ENCODE data around the gene OOSP4A. TPM values are rescaled to one million over a fixed set of nuclear protein-coding genes. Genes with fewer than 3 reads are reported as not detected.

The OOSP4A gene
- total and polyA plus RNA-seq, 3 donors from 2014 or later = not detected

DNA sequence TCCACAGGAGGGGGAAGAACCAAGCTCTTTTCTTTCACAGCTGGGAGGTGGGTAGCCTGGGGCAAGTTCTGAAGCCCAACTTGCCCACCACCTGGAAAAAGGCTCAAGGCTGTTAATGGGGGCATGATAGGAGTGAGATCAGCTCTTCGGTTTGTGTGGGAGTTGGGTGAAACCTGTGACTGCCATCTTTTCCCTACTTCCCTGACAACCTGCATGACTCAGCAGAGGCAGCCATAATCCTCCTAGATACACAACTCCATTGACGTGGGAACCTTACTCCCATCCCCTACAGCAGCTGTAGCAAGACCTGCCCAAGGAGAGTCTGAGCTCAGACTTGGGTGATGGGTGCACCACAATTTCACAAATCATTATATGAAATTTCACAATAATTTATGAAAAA lies 39.9 kb downstream of the OOSP4A start:
- Histone ChIP-seq H3K4me3 (no peak overlapping the region), H3K27me3 (no peaks in the 10 kb centered on the region), H3K9me3 (no peaks in the 10 kb centered on the region), H3K27ac (no peak overlapping the region), H3K36me3 (ENCODE audit: low read depth, missing control alignments) (no peaks in the 10 kb centered on the region), H3K4me1 (no peaks in the 10 kb centered on the region)
- intact Hi-C loops (cut with DNase I; ENCODE audit: low total_unique reads) = no loop called here
- TF ChIP-seq, protein P1, sequence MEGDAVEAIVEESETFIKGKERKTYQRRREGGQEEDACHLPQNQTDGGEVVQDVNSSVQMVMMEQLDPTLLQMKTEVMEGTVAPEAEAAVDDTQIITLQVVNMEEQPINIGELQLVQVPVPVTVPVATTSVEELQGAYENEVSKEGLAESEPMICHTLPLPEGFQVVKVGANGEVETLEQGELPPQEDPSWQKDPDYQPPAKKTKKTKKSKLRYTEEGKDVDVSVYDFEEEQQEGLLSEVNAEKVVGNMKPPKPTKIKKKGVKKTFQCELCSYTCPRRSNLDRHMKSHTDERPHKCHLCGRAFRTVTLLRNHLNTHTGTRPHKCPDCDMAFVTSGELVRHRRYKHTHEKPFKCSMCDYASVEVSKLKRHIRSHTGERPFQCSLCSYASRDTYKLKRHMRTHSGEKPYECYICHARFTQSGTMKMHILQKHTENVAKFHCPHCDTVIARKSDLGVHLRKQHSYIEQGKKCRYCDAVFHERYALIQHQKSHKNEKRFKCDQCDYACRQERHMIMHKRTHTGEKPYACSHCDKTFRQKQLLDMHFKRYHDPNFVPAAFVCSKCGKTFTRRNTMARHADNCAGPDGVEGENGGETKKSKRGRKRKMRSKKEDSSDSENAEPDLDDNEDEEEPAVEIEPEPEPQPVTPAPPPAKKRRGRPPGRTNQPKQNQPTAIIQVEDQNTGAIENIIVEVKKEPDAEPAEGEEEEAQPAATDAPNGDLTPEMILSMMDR (IDR thresholded peaks at IDR 0.05) = no peak
- no peak for TF ChIP-seq POLR2A (IDR thresholded peaks at IDR 0.05)
- WGBS, 2 donors = 78 to 83% methylated on average over 2 of the region's 2 CpGs
- DNase-seq = no peak

DNA sequence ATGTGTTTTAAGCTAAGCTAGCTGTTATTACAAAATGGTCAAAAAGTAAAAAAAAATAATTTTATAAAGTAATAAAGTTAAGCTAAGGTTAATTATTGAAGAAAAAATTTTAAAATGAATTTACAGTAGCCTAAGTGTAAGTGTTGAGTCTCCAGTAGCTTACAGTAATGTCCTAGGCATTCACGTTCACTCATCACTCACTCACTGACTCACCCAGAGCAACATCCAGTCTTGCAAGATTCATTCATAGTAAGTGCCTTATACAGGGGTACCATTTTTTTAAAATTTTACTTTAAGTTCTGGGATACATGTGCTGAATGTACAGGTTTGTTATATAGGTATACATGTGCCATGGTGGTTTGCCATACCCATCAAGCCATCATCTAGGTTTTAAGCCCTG lies 41.5 kb downstream of the OOSP4A start:
- WGBS, 2 donors = 92 to 100% methylated on average over 1 of the region's 1 CpG
- intact Hi-C loops (cut with DNase I; ENCODE audit: low total_unique reads) = no loop called here
- Histone ChIP-seq H3K27me3 (no peaks in the 10 kb centered on the region), H3K27ac (no peak overlapping the region), H3K4me3 (no peak overlapping the region), H3K36me3 (ENCODE audit: low read depth, missing control alignments) (no peaks in the 10 kb centered on the region), H3K9me3 (no peaks in the 10 kb centered on the region), H3K4me1 (no peaks in the 10 kb centered on the region)
- no peak for DNase-seq
- no peak for TF ChIP-seq POLR2A (IDR thresholded peaks at IDR 0.05)
- TF ChIP-seq, protein P1 (IDR thresholded peaks at IDR 0.05) = no peak

DNA sequence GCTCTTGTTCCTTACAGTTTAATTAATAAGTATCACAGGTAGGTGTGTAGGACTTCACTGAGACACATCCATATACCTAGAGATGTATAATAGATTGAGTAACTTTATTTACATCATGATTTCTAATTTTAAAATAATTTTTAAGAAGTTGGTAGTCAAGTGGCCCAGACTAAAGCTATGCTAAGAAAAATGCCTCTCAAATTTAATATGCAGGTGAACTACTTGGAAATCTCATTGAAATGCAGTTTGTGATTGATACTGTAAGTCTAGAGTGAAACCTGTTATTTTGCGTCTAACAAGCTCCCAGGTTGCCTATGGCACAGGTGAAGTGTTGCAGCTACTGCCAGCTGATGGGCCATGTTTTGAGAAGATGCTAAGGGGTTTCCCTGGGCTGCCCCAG lies 53.0 kb downstream of the OOSP4A start, which contains the start of gene OOSP4B:
Gene OOSP4B, plus strand, starts transcription at position 301 of the 400 bp plus-strand sequence.
- H3K9me3 ChIP-seq = no peaks in the 10 kb centered on the region
- intact Hi-C loops (cut with DNase I; ENCODE audit: low total_unique reads) = no loop called here
- H3K4me1 ChIP-seq = no peaks in the 10 kb centered on the region

DNA sequence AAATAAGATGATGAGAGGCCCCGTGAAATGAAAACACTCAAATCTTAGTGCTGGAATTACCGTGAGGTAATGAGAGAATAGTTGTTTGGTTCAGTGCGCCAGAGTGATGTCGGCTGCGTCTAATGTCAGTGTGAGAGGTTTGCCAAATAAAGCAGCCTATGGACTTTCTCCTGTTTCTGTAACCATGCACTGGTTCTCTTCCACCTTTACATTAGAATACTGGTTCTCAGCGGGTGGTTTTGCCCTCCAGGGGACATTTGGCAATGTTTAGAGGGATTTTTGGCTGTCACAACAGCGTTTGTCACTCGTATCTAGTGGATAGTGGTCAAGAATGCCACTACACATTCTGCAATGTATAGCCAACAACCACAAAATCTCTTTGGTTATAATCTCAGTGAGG lies 54.2 kb downstream of the OOSP4A start:
- TF ChIP-seq POLR2A (IDR thresholded peaks at IDR 0.05) = no peak
- TF ChIP-seq, protein P1 (IDR thresholded peaks at IDR 0.05) = no peak
- WGBS, 2 donors = 45 to 76% methylated on average over 8 of the region's 8 CpGs
- intact Hi-C loops (cut with DNase I; ENCODE audit: low total_unique reads) = no loop called here
- no peaks in the 10 kb centered on the region for H3K36me3 ChIP-seq (ENCODE audit: low read depth, missing control alignments)
- no peak for DNase-seq
- no peak overlapping the region for H3K4me3 ChIP-seq
- H3K27ac ChIP-seq = no peak overlapping the region
- H3K4me1 ChIP-seq = no peaks in the 10 kb centered on the region
- H3K27me3 ChIP-seq = no peaks in the 10 kb centered on the region
- no peaks in the 10 kb centered on the region for H3K9me3 ChIP-seq

More for the DNA sequence above, 53.0 kb downstream of the OOSP4A start, which contains the start of gene OOSP4B:
- H3K27me3 ChIP-seq = no peaks in the 10 kb centered on the region
- no peak for TF ChIP-seq POLR2A (IDR thresholded peaks at IDR 0.05)
- TF ChIP-seq, protein P1 (IDR thresholded peaks at IDR 0.05) = no peak
- no peak for DNase-seq
- H3K27ac ChIP-seq = no peak within 1 kb of the TSS
- H3K4me3 ChIP-seq = no peak within 1 kb of the TSS
- 94 to 100% methylated on average over 1 of the region's 1 CpG for WGBS, 2 donors
- H3K36me3 ChIP-seq (ENCODE audit: low read depth, missing control alignments) = no peaks in the 10 kb centered on the region

Other genes starting within 250 kb of the OOSP4A start
- 100 to 1,000 TPM in 1 of 2 donors, 10 to 100 TPM in 1; 94.3 to 103 TPM for gene STX3, start 208.7 kb upstream of the OOSP4A start, total RNA-seq
- gene STX3, start 208.7 kb upstream of the OOSP4A start, polyA plus RNA-seq (ENCODE audit: insufficient read depth, low read depth, low replicate concordance) = 25.3 TPM
- gene MRPL16, start 153.3 kb upstream of the OOSP4A start, total RNA-seq = 100 to 1,000 TPM in 1 of 2 donors, 10 to 100 TPM in 1; 87.9 to 103 TPM
- 65.8 TPM for gene MRPL16, start 153.3 kb upstream of the OOSP4A start, polyA plus RNA-seq (ENCODE audit: insufficient read depth, low read depth, low replicate concordance)
- gene CBLIF, start 118.5 kb upstream of the OOSP4A start, total RNA-seq = under 1 TPM in 1 of 2 donors, not detected in 1; 0.37 TPM
- gene CBLIF, start 118.5 kb upstream of the OOSP4A start, polyA plus RNA-seq (ENCODE audit: insufficient read depth, low read depth, low replicate concordance) = 0.54 TPM
- 1 to 10 TPM; 1.6 to 4.3 TPM for gene TCN1, start 97.5 kb upstream of the OOSP4A start, total RNA-seq
- 1.1 TPM for gene TCN1, start 97.5 kb upstream of the OOSP4A start, polyA plus RNA-seq (ENCODE audit: insufficient read depth, low read depth, low replicate concordance)
- gene OOSP3, start 85.3 kb upstream of the OOSP4A start, total RNA-seq = not detected
- 0.83 TPM for gene OOSP3, start 85.3 kb upstream of the OOSP4A start, polyA plus RNA-seq (ENCODE audit: insufficient read depth, low read depth, low replicate concordance)
- gene OOSP1, start 25.6 kb upstream of the OOSP4A start, total RNA-seq = under 1 TPM in 1 of 2 donors, not detected in 1; 0.37 TPM
- gene OOSP1, start 25.6 kb upstream of the OOSP4A start, polyA plus RNA-seq (ENCODE audit: insufficient read depth, low read depth, low replicate concordance) = not detected
- under 1 TPM in 1 of 2 donors, not detected in 1; 0.43 TPM for gene OOSP4B, start 53.1 kb downstream of the OOSP4A start, total RNA-seq
- not detected for gene OOSP4B, start 53.1 kb downstream of the OOSP4A start, polyA plus RNA-seq (ENCODE audit: insufficient read depth, low read depth, low replicate concordance)
- gene OOSP2, start 76.4 kb downstream of the OOSP4A start, total RNA-seq = 10 to 100 TPM; 50.2 to 73.2 TPM
- 41.9 TPM for gene OOSP2, start 76.4 kb downstream of the OOSP4A start, polyA plus RNA-seq (ENCODE audit: insufficient read depth, low read depth, low replicate concordance)
- gene MS4A3, start 92.6 kb downstream of the OOSP4A start, total RNA-seq = 1 to 10 TPM; 1.2 to 1.7 TPM
- gene MS4A3, start 92.6 kb downstream of the OOSP4A start, polyA plus RNA-seq (ENCODE audit: insufficient read depth, low read depth, low replicate concordance) = 0.63 TPM
- 1 to 10 TPM in 1 of 2 donors, under 1 TPM in 1; 0.39 to 2.6 TPM for gene MS4A2, start 124.6 kb downstream of the OOSP4A start, total RNA-seq
- gene MS4A2, start 124.6 kb downstream of the OOSP4A start, polyA plus RNA-seq (ENCODE audit: insufficient read depth, low read depth, low replicate concordance) = 2.0 TPM
- 10 to 100 TPM in 1 of 2 donors, 1 to 10 TPM in 1; 6.1 to 21.6 TPM for gene MS4A6A, start 219.1 kb downstream of the OOSP4A start, total RNA-seq
- gene MS4A6A, start 219.1 kb downstream of the OOSP4A start, polyA plus RNA-seq (ENCODE audit: insufficient read depth, low read depth, low replicate concordance) = 49.5 TPM